Measurements from ENCODE around the gene SDR42E2. TPM values are rescaled to one million over a fixed set of nuclear protein-coding genes. Genes with fewer than 3 reads are reported as not detected.

SDR42E2 gene
- total RNA-seq, 2 experiments from 2014 or later: not detected

DNA sequence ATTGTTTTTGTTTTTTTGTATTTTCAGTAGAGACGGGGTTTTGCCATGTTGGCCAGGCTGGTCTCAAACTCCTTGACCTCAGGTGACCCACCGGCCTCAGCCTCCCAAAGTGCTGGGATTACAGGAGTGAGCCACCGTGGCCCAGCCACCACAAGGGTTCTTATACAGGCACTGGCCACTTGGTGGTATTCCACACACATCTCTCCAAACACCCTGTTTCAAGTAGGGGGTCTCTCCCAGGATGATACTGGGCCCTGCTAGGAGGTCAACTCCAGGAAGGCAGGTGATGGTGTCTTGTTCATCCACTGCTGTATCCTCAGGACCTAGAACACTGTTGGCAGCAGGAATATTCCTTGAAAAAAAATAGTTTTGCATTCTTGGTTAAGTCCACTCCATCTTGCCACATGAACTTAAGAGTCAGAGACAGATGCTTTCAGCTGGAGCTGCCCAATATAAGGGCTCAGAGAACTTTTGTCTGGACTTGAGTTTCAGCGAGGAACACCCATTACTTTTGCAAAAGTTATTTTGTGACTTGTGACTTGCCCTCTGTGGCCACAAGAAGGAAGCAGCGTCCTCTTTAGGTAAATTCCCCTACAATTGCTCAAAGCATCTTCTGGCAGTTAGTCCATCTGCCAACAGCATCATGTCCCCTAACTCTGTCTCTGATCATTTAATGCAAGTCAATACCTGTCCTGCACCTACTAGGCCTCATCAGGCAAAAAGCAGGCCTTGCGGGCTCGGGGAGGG, 36.4 kb downstream of the SDR42E2 start:
- Mint-ChIP-seq H3K4me1 (peaks cover 35% of the 10 kb centered on the region), H3K27ac (peak overlapping the region; percentile 35), H3K4me3 (no peak overlapping the region), H3K27me3 (peaks cover 1% of the 10 kb centered on the region), H3K36me3 (ENCODE audit: low read depth) (peaks cover 9% of the 10 kb centered on the region), H3K9me3 (no peaks in the 10 kb centered on the region)
- DNase-seq: no peak
- ChIA-PET CTCF (interaction anchor here (1.3 to 14.1 kb wide), 2 partner anchors 8 to 99 kb away, joined by 4 to 183 read pairs; partner anchors contain the start of genes EEF2K and POLR3E), POLR2A (interaction anchor here (0.7 to 2.1 kb wide), 3 partner anchors 8 to 98 kb away, joined by 3 to 6 read pairs (median 5); partner anchors contain the start of gene POLR3E)

- ChIA-PET CTCF (interaction anchor here (7.5 kb wide), 1 partner anchor 95 kb away, joined by 81 read pairs; the partner anchor contains the start of gene POLR3E), POLR2A (interaction anchor here (1.2 kb wide), 1 partner anchor 11 kb away, joined by 3 read pairs; no protein-coding TSS in a partner anchor)
- peaks cover 22% of the 10 kb centered on the region for H3K4me1 Mint-ChIP-seq
- DNase-seq: no peak
- no peaks in the 10 kb centered on the region for H3K27me3 Mint-ChIP-seq
- H3K9me3 Mint-ChIP-seq: no peaks in the 10 kb centered on the region
- H3K4me3 Mint-ChIP-seq: no peak overlapping the region
- H3K36me3 Mint-ChIP-seq (ENCODE audit: low read depth): no peaks in the 10 kb centered on the region
- no peak overlapping the region for H3K27ac Mint-ChIP-seq
Measured at GRCh38 chr16:22202261-22202637, 39.9 kb downstream of the SDR42E2 start.

DNA sequence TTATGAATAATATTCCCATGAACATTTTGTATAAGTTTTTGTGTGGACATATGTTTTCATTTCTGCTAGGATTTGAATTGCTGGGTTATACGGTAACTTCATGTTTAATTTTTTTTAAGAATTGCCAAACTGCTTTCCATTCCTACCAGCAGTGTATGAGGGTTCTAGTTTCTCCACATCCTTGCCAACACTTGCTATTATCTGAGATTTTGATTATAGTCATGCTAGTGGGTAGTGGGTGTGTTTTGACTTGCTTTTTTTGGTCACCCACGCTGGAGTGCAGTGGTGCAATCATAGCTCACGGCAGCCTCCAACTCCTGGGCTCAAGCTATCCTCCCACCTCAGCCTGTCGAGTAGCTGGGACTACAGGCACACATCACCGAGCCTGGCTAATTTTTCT, 40.8 kb downstream of the SDR42E2 start:
- Mint-ChIP-seq H3K27ac (no peak overlapping the region), H3K27me3 (no peaks in the 10 kb centered on the region), H3K4me1 (peaks cover 29% of the 10 kb centered on the region), H3K9me3 (no peaks in the 10 kb centered on the region), H3K36me3 (ENCODE audit: low read depth) (no peaks in the 10 kb centered on the region), H3K4me3 (no peak overlapping the region)
- DNase-seq: no peak
- ChIA-PET POLR2A (interaction anchor here (1.3 kb wide), 1 partner anchor 12 kb away, joined by 6 read pairs; no protein-coding TSS in a partner anchor), CTCF (interaction anchor here (0.6 to 7.5 kb wide), 5 partner anchors 13 to 97 kb away, joined by 3 to 81 read pairs (median 4); partner anchors contain the start of gene POLR3E)

DNA sequence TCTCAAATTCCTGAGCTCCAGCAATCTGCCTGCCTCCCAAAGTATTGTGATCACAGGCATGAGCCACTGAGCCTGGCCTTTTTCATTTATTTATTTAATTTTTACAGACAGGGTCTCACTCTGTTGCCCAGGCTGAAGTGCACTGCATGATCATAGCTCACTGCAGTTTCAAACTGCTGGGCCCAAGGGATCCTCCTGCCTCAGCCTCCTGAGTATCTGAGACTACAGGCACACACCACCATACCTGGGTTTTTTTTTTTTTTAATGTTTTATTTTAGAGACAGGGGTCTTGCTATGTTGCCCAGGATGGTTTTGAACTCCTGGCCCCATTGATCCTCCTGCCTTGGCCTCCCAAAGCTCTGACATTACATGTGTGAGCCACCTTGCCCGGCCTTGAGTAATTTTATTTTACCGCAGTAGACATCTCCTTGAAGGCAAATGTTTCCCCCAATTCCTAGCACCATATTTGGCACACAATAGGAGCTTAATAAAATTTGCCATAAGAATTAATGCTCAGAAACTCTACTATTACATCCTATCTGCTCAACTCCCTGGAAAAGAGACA, 41.9 kb downstream of the SDR42E2 start:
- Mint-ChIP-seq H3K27ac (no peak overlapping the region), H3K4me1 (peaks cover 28% of the 10 kb centered on the region)
- POLR2A ChIA-PET: interaction anchor here (1.3 to 4.9 kb wide), 3 partner anchors 12 to 94 kb away, joined by 6 to 49 read pairs (median 48); partner anchors contain the start of gene POLR3E

GRCh38 chr16:22205577-22206012, 43.3 kb downstream of the SDR42E2 start:
- H3K4me3 Mint-ChIP-seq: peak overlapping the region; percentile 99
- H3K27me3 Mint-ChIP-seq: no peaks in the 10 kb centered on the region
- DNase-seq: no peak
- H3K27ac Mint-ChIP-seq: peak overlapping the region; percentile 78
- peaks cover 8% of the 10 kb centered on the region for H3K36me3 Mint-ChIP-seq (ENCODE audit: low read depth)
- H3K9me3 Mint-ChIP-seq: peaks cover 2% of the 10 kb centered on the region
- CTCF ChIA-PET: interaction anchor here (0.8 to 7.5 kb wide), 14 partner anchors 10 to 116 kb away, joined by 3 to 81 read pairs (median 4); partner anchors contain the start of gene POLR3E
- H3K4me1 Mint-ChIP-seq: peaks cover 40% of the 10 kb centered on the region
- POLR2A ChIA-PET: interaction anchor here (0.6 to 4.9 kb wide), 10 partner anchors 9 to 253 kb away, joined by 3 to 49 read pairs (median 4); partner anchors contain the start of genes POLR3E and UQCRC2

More for the DNA sequence above, 41.9 kb downstream of the SDR42E2 start:
- Mint-ChIP-seq H3K27me3 (no peaks in the 10 kb centered on the region), H3K9me3 (no peaks in the 10 kb centered on the region), H3K36me3 (ENCODE audit: low read depth) (peaks cover 2% of the 10 kb centered on the region), H3K4me3 (no peak overlapping the region)
- CTCF ChIA-PET: interaction anchor here (0.7 to 7.5 kb wide), 8 partner anchors 9 to 124 kb away, joined by 3 to 81 read pairs (median 6); partner anchors contain the start of gene POLR3E
- no peak for DNase-seq

DNA sequence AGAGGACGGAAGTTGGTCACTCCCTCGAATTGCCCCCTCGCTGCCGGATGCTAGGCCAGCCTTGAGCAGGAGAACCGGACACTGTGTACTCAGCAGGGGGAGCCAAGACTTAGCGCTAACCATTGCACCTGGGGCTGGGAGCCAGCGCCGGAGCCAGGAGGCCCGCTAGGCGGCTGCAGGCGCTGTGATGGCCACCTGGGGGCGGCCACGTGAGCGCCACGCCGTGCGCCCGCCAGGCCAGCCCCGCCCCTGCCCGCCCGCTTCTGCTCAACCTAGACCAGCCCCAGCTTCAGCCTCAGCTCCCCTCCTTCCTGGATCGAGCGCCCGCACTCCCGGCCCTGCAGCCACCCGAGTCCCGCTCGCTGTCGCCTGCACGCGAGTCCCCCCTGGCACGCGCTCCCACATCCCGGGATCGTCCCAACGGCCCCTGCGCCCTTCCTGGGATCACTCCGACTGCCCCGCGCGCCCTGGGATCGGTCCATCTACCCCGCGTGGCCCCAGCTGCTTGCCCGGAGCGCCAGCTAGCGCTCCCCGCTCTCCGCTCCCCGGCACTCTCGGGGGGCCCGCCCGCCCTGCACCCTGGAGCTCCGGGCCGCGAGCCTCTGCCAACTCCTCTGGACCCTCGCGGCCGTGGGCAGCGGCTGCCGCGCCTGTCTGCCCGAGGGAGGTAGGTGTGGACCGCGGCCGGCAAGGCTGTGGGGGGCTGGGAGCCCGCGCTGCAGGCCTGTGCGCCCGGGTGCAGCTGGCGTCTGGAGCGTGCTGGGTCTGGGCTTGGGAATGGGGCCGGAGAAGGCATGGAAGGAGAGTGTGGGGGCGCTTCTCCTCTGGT, 43.9 kb downstream of the SDR42E2 start, which contains the start of gene EEF2K:
Gene EEF2K, plus strand, starts transcription at position 266 of the 829 bp plus-strand sequence. CDS start 19,452 bp downstream, outside the sequence.
- no peaks in the 10 kb centered on the region for H3K27me3 Mint-ChIP-seq
- H3K4me3 Mint-ChIP-seq: peak within 1 kb of the TSS; percentile 99
- H3K36me3 Mint-ChIP-seq (ENCODE audit: low read depth): peaks cover 15% of the 10 kb centered on the region
- ChIA-PET POLR2A (interaction anchor here (0.6 to 4.9 kb wide), 13 partner anchors 10 to 253 kb away, joined by 3 to 49 read pairs (median 4); partner anchors contain the start of genes POLR3E and UQCRC2), CTCF (interaction anchor here (0.8 to 7.5 kb wide), 14 partner anchors 8 to 115 kb away, joined by 3 to 81 read pairs (median 4); partner anchors contain the start of gene POLR3E)
- H3K4me1 Mint-ChIP-seq: peaks cover 44% of the 10 kb centered on the region
- peaks cover 2% of the 10 kb centered on the region for H3K9me3 Mint-ChIP-seq
- peak within 1 kb of the TSS; percentile 83 for H3K27ac Mint-ChIP-seq
- peak; percentile 89 for DNase-seq

GRCh38 chr16:22206842-22207714, 44.8 kb downstream of the SDR42E2 start:
- peak; percentile 53 for DNase-seq
- H3K36me3 Mint-ChIP-seq (ENCODE audit: low read depth): peaks cover 22% of the 10 kb centered on the region
- POLR2A ChIA-PET: interaction anchor here (1.0 to 4.9 kb wide), 9 partner anchors 9 to 91 kb away, joined by 3 to 49 read pairs (median 7); partner anchors contain the start of gene POLR3E

DNA sequence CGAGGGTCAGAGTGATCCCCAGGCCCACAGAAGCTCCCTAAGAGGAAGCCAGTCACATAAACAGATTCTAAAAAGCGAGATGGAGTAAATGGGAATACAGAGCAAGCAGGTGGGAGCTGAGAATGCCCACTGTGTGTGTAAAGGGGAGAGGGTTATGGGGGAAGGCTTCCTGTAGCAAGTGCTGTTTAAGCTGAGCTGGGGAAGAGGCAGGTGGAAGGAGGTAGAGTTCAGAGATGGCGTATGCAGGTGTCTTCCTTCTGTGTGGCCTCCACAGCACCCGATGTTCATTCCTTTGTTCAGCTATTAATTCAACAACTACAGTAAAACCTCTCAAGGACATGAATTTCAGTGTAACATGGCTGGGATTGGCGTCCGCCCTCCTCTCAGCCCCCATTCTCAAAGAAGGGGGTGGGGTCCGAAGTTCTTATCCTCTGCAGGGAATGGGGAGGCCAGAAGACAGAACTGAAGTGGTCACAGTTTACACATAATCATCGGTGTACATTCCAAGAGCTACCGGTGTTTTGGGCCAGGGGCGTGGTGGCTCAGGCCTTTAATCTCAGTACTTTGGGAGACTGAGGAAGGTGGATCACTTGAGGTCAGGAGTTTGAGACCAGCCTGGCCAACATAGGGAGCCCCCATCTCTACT, 45.5 kb downstream of the SDR42E2 start:
- H3K4me1 Mint-ChIP-seq: peaks cover 45% of the 10 kb centered on the region
- H3K4me3 Mint-ChIP-seq: peak overlapping the region; percentile 99
- ChIA-PET POLR2A (interaction anchor here (1.4 to 4.9 kb wide), 5 partner anchors 8 to 91 kb away, joined by 3 to 49 read pairs (median 12); partner anchors contain the start of gene POLR3E), CTCF (interaction anchor here (0.5 to 7.5 kb wide), 11 partner anchors 8 to 1079 kb away, joined by 3 to 81 read pairs (median 5); partner anchors contain the start of gene POLR3E)
- peak overlapping the region; percentile 83 for H3K27ac Mint-ChIP-seq
- peaks cover 2% of the 10 kb centered on the region for H3K9me3 Mint-ChIP-seq
- no peak for DNase-seq
- H3K36me3 Mint-ChIP-seq (ENCODE audit: low read depth): peaks cover 27% of the 10 kb centered on the region
- no peaks in the 10 kb centered on the region for H3K27me3 Mint-ChIP-seq

More at GRCh38 chr16:22206842-22207714, 44.8 kb downstream of the SDR42E2 start:
- H3K9me3 Mint-ChIP-seq: peaks cover 2% of the 10 kb centered on the region
- H3K27me3 Mint-ChIP-seq: no peaks in the 10 kb centered on the region
- peaks cover 45% of the 10 kb centered on the region for H3K4me1 Mint-ChIP-seq
- CTCF ChIA-PET: interaction anchor here (0.9 to 7.5 kb wide), 16 partner anchors 9 to 114 kb away, joined by 3 to 81 read pairs (median 4); partner anchors contain the start of gene POLR3E
- peak overlapping the region; percentile 99 for H3K4me3 Mint-ChIP-seq
- H3K27ac Mint-ChIP-seq: peak overlapping the region; percentile 83

GRCh38 chr16:22210285-22210684, 48.0 kb downstream of the SDR42E2 start:
- H3K4me3 Mint-ChIP-seq: no peak overlapping the region
- CTCF ChIA-PET: interaction anchor here (1.4 kb wide), 1 partner anchor 9 kb away, joined by 3 read pairs; no protein-coding TSS in a partner anchor
- POLR2A ChIA-PET: interaction anchor here (1.0 to 1.5 kb wide), 2 partner anchors 19 to 31 kb away, joined by 3 to 5 read pairs; no protein-coding TSS in a partner anchor
- peaks cover 40% of the 10 kb centered on the region for H3K36me3 Mint-ChIP-seq (ENCODE audit: low read depth)
- peaks cover 2% of the 10 kb centered on the region for H3K9me3 Mint-ChIP-seq
- H3K27ac Mint-ChIP-seq: no peak overlapping the region
- no peaks in the 10 kb centered on the region for H3K27me3 Mint-ChIP-seq
- no peak for DNase-seq
- H3K4me1 Mint-ChIP-seq: peaks cover 50% of the 10 kb centered on the region

DNA sequence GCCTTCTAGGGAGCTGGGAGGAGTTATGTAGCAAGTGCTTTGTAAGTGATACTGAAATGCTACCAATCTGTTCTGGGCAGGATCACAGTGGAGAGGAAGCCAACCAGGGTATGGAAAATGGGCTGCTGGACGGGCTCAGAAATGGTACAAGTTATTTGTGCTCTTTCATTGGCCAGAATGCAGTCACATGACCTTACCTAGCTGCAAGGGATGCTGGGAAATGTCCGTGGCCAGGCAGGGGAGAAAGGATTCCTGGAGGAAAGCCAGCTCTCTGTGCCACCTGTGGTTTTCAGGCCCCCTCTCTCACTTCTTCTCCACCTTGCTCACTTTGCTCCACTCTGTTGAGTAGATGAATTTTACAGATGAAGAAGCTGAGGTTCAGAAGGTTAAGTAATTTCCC, 48.5 kb downstream of the SDR42E2 start:
- no peaks in the 10 kb centered on the region for H3K27me3 Mint-ChIP-seq
- H3K27ac Mint-ChIP-seq: no peak overlapping the region
- no peak overlapping the region for H3K4me3 Mint-ChIP-seq
- peaks cover 44% of the 10 kb centered on the region for H3K4me1 Mint-ChIP-seq
- CTCF ChIA-PET: interaction anchor here (1.4 to 1.5 kb wide), 2 partner anchors 9 to 89 kb away, joined by 3 to 4 read pairs; no protein-coding TSS in a partner anchor
- POLR2A ChIA-PET: interaction anchor here (1.0 to 1.5 kb wide), 2 partner anchors 19 to 30 kb away, joined by 3 to 5 read pairs; no protein-coding TSS in a partner anchor
- peaks cover 2% of the 10 kb centered on the region for H3K9me3 Mint-ChIP-seq
- no peak for DNase-seq
- H3K36me3 Mint-ChIP-seq (ENCODE audit: low read depth): peaks cover 40% of the 10 kb centered on the region

Measured in activated CD4-positive, alpha-beta memory T cell treated with anti-CD3 and anti-CD28 coated beads, Interleukin-2, amount 10 ng/mL, durations not matched to agents 7 days and 5 days (primary cell).